Measurements from ENCODE around the gene CEP20. TPM values are rescaled to one million over a fixed set of nuclear protein-coding genes. Genes with fewer than 3 reads are reported as not detected.

CEP20 gene
- total RNA-seq, 1 donor from 2014 or later = 36.4 TPM

DNA sequence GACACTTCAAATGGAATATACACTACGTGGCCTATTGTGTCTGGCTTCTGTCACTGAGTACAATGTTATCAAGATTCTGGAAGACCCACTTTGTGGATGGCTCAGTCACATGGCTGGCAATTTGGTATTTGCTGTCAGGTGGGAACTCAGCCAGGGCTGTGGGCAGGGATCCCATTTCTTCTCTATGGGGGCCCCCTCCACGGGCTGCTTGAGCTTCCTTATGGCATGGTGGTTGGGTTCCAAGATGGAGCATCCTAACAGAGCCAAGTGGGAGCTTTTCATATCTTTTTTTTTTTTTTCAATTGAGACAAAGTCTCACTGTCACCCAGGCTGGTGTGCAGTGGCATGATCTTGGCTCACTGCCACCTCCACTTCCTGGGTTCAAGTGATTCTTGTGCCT lies 18.0 kb upstream of the CEP20 start:
- CTCF ChIA-PET = no interaction called here
- no peaks in the 10 kb centered on the region for H3K36me3 Mint-ChIP-seq (ENCODE audit: low read depth)
- DNase-seq (no peak), ATAC-seq (ENCODE audit: low read depth) (no peak)
- POLR2A ChIA-PET = no interaction called here
- peaks cover 9% of the 10 kb centered on the region for H3K4me1 Mint-ChIP-seq
- H3K4me3 Mint-ChIP-seq = no peak overlapping the region
- no peak overlapping the region for H3K27ac Mint-ChIP-seq
- intact Hi-C loops (cut with micrococcal nuclease) = no loop called here
- no peaks in the 10 kb centered on the region for H3K27me3 Mint-ChIP-seq
- no peaks in the 10 kb centered on the region for H3K9me3 Mint-ChIP-seq
- TF ChIP-seq, protein P1, sequence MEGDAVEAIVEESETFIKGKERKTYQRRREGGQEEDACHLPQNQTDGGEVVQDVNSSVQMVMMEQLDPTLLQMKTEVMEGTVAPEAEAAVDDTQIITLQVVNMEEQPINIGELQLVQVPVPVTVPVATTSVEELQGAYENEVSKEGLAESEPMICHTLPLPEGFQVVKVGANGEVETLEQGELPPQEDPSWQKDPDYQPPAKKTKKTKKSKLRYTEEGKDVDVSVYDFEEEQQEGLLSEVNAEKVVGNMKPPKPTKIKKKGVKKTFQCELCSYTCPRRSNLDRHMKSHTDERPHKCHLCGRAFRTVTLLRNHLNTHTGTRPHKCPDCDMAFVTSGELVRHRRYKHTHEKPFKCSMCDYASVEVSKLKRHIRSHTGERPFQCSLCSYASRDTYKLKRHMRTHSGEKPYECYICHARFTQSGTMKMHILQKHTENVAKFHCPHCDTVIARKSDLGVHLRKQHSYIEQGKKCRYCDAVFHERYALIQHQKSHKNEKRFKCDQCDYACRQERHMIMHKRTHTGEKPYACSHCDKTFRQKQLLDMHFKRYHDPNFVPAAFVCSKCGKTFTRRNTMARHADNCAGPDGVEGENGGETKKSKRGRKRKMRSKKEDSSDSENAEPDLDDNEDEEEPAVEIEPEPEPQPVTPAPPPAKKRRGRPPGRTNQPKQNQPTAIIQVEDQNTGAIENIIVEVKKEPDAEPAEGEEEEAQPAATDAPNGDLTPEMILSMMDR (IDR thresholded peaks at IDR 0.05) = no peak

DNA sequence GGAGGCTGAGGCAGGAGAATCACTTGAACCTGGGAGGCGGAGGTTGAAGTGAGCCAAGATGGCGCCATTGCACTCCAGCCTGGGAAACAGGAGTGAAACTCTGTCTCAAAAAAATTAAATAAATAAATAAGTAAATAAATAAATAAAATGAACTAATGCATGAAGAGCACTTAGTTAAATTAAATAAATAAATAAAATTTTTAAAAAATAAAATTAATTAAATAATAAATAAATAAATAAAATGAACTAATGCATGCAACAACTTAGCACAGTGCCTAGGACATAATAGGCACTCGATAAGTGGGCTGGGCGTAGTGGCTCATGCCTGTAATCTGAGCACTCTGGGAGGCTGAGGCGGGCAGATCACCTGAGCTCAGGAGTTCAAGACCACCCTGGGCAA lies 15.6 kb upstream of the CEP20 start:
- peaks cover 15% of the 10 kb centered on the region for H3K4me1 Mint-ChIP-seq
- POLR2A ChIA-PET = no interaction called here
- H3K36me3 Mint-ChIP-seq (ENCODE audit: low read depth) = no peaks in the 10 kb centered on the region
- no peak overlapping the region for H3K4me3 Mint-ChIP-seq
- DNase-seq (no peak), ATAC-seq (ENCODE audit: low read depth) (no peak)
- TF ChIP-seq, protein P1 (IDR thresholded peaks at IDR 0.05) = no peak
- CTCF ChIA-PET = no interaction called here
- no peaks in the 10 kb centered on the region for H3K9me3 Mint-ChIP-seq
- intact Hi-C loops (cut with micrococcal nuclease) = no loop called here
- H3K27me3 Mint-ChIP-seq = no peaks in the 10 kb centered on the region
- H3K27ac Mint-ChIP-seq = no peak overlapping the region

- H3K36me3 Mint-ChIP-seq (ENCODE audit: low read depth) = no peaks in the 10 kb centered on the region
- no peak overlapping the region for H3K27ac Mint-ChIP-seq
- no peaks in the 10 kb centered on the region for H3K9me3 Mint-ChIP-seq
- no peaks in the 10 kb centered on the region for H3K27me3 Mint-ChIP-seq
- ChIA-PET POLR2A (interaction anchor here (0.7 kb wide), 1 partner anchor 174 kb away, joined by 3 read pairs; no protein-coding TSS in a partner anchor), CTCF (no interaction called here)
- no peak overlapping the region for H3K4me3 Mint-ChIP-seq
- H3K4me1 Mint-ChIP-seq = peaks cover 13% of the 10 kb centered on the region
- intact Hi-C loops (cut with micrococcal nuclease) = no loop called here
- TF ChIP-seq, protein P1 (IDR thresholded peaks at IDR 0.05) = no peak
- ATAC-seq (ENCODE audit: low read depth) (peak; percentile 18), DNase-seq (no peak)
Observed at GRCh38 chr16:15900901-15901500, 12.6 kb upstream of the CEP20 start.

GRCh38 chr16:15900357-15900756 lies 12.0 kb upstream of the CEP20 start:
- Mint-ChIP-seq H3K27ac (no peak overlapping the region), H3K4me1 (peaks cover 13% of the 10 kb centered on the region), H3K36me3 (ENCODE audit: low read depth) (no peaks in the 10 kb centered on the region), H3K27me3 (no peaks in the 10 kb centered on the region), H3K9me3 (no peaks in the 10 kb centered on the region), H3K4me3 (no peak overlapping the region)
- intact Hi-C loops (cut with micrococcal nuclease) = no loop called here
- ChIA-PET POLR2A (interaction anchor here (0.6 kb wide), 1 partner anchor 39 kb away, joined by 5 read pairs; no protein-coding TSS in a partner anchor), CTCF (no interaction called here)
- TF ChIP-seq, protein P1 (IDR thresholded peaks at IDR 0.05) = no peak
- ATAC-seq (ENCODE audit: low read depth) (no peak), DNase-seq (no peak)

GRCh38 chr16:15899538-15900100 lies 11.2 kb upstream of the CEP20 start:
- intact Hi-C loops (cut with micrococcal nuclease) = no loop called here
- POLR2A ChIA-PET = interaction anchor here (0.6 kb wide), 1 partner anchor 40 kb away, joined by 5 read pairs; no protein-coding TSS in a partner anchor
- Mint-ChIP-seq H3K4me3 (no peak overlapping the region), H3K27me3 (no peaks in the 10 kb centered on the region), H3K36me3 (ENCODE audit: low read depth) (no peaks in the 10 kb centered on the region), H3K27ac (no peak overlapping the region), H3K4me1 (peaks cover 13% of the 10 kb centered on the region), H3K9me3 (no peaks in the 10 kb centered on the region)
- CTCF ChIA-PET = no interaction called here
- TF ChIP-seq, protein P1 (IDR thresholded peaks at IDR 0.05) = no peak
- ATAC-seq (ENCODE audit: low read depth) (peak; percentile 28), DNase-seq (no peak)

Measured in activated B cell treated with CpG ODN at 0.5 μM for 24 hours (primary cell).